Measurements from ENCODE around the gene FOXC1.

DNA sequence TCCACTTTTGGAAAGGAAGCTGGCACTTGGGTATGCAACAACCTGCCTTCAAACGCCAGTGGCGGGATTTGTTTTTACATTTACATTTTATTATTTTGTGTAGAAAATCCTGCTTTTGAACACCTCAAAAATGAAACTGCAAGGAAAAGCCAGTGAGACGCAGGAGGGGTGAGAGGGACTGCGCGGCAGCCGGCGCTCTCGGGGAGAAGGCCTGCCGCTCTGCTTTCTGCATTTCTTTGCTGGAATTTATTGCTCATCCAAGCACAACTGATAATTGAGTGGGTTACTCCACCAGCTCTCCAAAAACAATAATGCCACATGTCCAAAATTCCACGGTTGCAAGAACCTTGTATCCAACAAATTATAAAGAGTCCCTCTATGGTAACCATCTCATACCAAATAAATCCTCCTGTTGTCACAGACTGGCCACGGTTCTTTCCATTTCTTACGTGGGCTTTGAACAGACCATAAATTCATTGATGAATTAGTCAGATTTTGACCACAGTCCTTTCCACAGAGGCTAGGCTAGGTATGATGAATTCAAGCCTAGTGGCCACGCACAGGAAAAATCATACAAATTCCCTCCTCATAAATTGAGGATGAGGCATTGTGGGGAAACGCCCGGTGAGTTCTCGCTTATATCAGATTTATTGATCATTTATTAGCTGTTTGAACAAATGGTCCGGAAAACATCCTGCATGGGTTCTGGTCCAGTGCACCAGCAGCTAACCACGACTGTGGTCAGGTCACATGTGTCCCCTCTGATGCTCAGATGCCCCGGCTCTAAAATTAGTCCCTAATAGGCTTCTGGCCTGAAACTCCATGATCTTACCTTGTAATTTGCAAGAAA is 31.6 kb upstream of the FOXC1 start:
- TF ChIP-seq, protein P1, sequence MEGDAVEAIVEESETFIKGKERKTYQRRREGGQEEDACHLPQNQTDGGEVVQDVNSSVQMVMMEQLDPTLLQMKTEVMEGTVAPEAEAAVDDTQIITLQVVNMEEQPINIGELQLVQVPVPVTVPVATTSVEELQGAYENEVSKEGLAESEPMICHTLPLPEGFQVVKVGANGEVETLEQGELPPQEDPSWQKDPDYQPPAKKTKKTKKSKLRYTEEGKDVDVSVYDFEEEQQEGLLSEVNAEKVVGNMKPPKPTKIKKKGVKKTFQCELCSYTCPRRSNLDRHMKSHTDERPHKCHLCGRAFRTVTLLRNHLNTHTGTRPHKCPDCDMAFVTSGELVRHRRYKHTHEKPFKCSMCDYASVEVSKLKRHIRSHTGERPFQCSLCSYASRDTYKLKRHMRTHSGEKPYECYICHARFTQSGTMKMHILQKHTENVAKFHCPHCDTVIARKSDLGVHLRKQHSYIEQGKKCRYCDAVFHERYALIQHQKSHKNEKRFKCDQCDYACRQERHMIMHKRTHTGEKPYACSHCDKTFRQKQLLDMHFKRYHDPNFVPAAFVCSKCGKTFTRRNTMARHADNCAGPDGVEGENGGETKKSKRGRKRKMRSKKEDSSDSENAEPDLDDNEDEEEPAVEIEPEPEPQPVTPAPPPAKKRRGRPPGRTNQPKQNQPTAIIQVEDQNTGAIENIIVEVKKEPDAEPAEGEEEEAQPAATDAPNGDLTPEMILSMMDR (IDR thresholded peaks at IDR 0.05; ENCODE audit: insufficient read depth, low read depth, low read length), result no peak
- no peak for TF ChIP-seq EZH2 (IDR thresholded peaks at IDR 0.05; ENCODE audit: insufficient read depth, low read length)
